Stimulated activated CD8-positive, alpha-beta memory T cell treated with anti-CD3 and anti-CD28 coated beads, Interleukin-7, amount 100 ng/mL, for 1 hour (primary cell): ENCODE data around the gene PXDC1.

ENCODE experiments used
- DNase-seq, 2 donors: peaks; one replicate each; pipeline ENCODE4 v3.0.0-alpha.2; 2020; ENCODE audit warnings: low read depth in 2 of 2

Gene PXDC1, protein sequence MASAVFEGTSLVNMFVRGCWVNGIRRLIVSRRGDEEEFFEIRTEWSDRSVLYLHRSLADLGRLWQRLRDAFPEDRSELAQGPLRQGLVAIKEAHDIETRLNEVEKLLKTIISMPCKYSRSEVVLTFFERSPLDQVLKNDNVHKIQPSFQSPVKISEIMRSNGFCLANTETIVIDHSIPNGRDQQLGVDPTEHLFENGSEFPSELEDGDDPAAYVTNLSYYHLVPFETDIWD

DNA sequence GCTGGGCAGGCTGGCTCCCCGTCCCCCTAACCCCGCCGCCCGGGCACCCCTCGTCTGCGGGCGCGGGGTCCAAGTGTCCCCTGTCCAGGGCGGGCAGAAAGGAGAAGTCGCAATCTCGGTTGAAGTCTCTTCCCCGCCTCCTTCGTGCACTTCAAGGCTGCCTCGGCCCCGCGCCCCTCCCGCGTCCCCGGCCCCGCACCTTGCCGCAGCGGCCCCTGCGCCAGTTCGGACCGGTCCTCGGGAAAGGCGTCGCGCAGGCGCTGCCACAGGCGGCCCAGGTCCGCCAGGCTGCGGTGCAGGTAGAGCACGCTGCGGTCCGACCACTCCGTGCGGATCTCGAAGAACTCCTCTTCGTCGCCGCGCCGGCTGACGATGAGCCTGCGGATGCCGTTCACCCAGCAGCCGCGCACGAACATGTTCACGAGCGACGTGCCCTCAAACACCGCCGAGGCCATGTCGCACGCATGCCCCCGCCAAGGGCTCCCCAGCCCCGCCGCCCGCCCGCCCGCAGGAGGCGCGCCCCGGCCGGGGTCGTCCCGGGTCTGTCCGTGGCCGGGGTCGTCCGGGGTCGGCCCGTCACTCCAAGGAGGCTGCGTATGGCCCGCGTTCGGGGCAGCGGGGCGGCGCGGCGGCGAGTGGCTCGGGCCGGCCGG is at the start of gene PXDC1:
Gene PXDC1, minus strand, starts transcription at position 637 of the 653 bp plus-strand sequence. Its CDS starts 182 bp downstream, at position 455.
- DNase-seq = no peak

GRCh38 chr6:3800850-3801591 is 49.5 kb upstream of the PXDC1 start:
- DNase-seq = no peak

DNA sequence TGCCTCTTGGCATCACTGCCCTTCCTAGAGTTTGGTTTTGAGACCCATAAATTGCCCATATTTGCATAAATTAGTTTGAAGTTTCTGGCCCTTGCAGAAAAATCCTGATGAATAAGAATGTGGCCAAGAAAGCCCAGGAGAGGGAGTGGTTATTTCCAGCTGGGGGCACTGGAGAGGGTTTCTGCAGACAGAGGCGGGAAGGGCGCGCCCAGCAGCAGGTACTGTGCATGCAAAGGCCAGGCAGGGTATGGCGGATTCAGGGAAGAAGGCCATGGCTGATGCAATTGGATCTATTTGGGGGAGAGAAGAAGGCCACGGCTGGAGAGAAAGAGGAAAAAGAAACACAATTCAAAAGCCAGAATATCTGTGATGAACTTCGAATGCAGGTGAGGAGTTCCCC is 48.2 kb upstream of the PXDC1 start:
- DNase-seq = no peak

GRCh38 chr6:3798055-3798919 is 46.8 kb upstream of the PXDC1 start:
- no peak for DNase-seq

GRCh38 chr6:3797231-3798054 is 45.9 kb upstream of the PXDC1 start:
- DNase-seq = no peak

GRCh38 chr6:3796719-3797041 is 45.2 kb upstream of the PXDC1 start:
- no peak for DNase-seq

- DNase-seq = no peak
Observed at GRCh38 chr6:3795836-3796718, 44.6 kb upstream of the PXDC1 start.

- DNase-seq = no peak
Observed at GRCh38 chr6:3794092-3794491, 42.6 kb upstream of the PXDC1 start.

DNA sequence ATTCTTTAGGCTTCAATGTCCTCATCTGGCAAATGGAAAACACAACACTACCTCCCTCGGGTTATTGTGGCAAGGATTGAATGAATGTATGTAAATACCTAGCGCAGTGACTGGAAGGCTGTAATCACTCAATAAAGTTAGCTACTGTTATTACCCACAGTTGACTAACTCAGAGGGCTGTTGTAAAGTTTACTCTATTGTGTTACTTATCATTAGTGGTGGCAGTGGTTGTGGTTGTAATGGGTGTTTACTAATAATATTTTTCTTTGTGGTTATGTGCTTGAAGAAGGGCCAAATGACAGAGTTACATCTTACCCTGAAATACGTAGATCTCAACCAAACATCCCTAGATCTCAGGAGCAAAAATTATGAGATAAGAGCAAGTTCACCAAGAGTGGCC is 42.0 kb upstream of the PXDC1 start:
- DNase-seq = no peak

DNA sequence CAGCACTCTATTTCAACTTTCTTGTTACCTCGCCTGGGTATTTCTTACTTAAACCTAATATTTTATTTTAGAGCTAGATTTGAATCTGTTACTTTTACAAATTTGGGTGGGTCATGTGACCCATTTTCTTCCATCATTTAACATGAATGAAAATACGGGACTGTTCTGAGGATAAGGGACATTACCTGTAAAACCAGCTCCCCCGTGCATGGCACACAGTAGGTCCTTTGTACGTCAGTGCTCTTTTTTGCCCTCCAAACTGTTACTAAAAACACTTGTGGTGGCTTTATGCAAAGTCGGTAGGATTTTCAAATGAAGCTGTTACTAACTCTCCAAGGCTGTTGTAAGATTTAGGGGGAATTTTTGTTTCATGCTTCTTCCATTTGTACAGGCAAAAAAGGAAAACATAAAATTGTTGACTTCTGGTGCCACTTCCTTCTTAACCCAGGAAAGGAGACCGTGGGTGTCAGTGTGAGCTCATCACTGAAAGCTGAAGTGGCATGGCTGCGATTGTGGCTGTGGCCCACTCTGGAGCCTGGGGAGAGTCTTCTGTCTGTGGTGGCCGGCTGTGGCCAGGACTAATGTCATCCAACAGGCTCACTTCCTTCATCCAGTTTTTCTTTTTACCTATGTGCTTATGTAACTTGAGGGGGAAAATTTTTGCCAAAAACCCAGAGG is 40.2 kb upstream of the PXDC1 start:
- no peak for DNase-seq

- no peak for DNase-seq
Observed at GRCh38 chr6:3789896-3790558, 38.5 kb upstream of the PXDC1 start.

DNA sequence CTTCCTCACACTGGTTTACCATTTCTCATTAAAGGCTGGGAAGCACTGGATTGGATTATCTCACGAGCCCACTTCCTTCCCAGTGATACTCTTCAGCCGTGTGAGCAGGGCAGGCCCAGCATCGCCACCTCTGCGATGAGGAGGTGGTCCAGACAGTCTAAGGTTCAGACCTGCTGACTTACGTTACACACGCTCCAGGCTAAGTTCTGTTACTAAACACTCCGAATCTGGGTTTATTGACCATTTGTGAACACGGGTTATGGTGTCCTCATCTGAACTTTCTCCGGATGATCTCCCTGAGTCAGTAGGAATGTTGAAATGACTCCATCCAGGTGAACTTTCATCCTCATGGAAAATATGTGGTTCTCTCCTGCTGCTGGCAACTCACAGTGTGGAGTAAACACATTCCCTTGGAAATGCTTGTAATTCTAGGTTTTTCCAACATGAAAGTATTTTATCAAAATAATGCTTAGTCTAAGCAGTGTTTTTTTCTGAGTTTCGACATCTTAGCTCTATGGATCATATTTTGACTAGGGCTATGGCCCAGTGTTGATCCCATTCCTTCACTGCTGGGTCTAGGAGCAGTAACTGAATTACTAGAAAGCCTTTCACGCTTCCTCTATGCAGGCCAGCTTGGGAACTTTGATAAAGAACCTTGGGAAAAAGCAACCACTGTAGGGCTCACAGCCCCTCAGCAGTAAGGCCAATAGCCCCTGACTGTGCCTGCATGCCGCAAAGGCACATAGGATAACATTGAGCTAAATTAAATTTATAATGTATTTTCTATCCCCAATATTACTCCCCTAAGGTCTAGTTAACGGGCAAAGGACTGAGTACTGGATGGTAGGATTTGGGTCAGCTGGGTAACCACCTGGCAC is 37.7 kb upstream of the PXDC1 start:
- no peak for DNase-seq

DNA sequence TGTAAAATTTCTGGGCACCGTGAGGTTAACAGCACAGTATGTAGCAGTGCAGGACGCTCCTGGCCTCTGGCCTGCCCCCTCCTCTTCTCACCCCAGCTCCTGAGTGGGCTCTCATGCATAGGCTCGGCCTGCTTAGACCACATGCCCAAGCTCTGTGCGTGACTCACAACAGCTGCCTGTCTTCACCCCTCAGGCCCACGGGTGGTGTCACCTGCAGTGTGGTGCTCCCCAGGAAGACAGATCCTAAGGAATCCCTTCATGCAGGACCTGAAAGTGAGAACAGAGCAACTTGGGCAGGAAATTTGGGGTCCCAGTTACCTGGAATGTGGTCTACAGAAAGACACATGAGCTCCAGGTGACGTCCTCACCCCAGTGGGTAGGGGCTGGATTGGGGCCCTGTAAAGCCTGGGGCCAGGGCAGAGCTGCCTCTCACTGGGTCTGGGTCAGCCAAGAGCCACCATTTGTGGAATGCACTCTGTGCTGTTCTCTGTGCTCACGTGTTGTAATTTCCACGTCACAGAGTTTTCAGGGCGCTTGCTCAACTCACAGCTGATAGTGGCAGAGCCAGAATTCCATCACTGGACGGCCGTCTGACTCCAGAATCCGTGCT is 37.0 kb upstream of the PXDC1 start:
- DNase-seq = no peak

DNA sequence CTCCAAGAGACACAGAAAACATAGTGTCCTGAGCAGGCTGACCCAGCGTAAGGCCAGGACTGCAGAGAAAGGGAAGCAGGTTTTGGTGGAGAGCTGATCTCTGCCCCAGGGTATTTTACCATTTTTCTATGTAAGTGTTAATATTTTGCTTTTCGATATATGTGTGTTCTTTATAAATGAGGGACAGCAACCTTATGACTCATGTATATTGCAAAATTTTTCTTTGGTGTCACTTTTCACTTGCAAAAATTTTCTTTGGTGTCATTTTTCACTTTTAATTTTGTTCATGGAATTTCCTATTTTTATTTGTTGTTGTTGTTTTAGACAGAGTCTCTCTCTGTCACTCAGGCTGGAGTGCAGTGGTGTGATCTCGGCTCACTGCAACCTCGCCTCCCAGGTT is 34.6 kb upstream of the PXDC1 start:
- DNase-seq = no peak

DNA sequence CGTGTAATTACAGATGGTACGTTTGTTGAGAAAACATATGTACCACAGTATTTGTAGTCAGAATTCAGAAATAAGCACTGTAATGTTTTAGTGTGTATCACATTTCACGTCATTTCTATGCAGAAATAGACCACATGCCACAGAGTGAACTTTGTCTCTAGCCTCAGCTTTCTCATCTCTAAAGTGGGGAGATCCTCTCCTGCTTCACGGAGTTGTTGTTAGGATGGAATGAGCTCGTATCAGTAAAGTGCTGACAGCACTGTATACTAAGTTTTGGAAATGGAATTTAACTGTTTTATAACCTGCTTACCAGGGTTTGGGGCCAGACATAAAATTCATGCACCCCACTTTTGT is 34.2 kb upstream of the PXDC1 start:
- no peak for DNase-seq

DNA sequence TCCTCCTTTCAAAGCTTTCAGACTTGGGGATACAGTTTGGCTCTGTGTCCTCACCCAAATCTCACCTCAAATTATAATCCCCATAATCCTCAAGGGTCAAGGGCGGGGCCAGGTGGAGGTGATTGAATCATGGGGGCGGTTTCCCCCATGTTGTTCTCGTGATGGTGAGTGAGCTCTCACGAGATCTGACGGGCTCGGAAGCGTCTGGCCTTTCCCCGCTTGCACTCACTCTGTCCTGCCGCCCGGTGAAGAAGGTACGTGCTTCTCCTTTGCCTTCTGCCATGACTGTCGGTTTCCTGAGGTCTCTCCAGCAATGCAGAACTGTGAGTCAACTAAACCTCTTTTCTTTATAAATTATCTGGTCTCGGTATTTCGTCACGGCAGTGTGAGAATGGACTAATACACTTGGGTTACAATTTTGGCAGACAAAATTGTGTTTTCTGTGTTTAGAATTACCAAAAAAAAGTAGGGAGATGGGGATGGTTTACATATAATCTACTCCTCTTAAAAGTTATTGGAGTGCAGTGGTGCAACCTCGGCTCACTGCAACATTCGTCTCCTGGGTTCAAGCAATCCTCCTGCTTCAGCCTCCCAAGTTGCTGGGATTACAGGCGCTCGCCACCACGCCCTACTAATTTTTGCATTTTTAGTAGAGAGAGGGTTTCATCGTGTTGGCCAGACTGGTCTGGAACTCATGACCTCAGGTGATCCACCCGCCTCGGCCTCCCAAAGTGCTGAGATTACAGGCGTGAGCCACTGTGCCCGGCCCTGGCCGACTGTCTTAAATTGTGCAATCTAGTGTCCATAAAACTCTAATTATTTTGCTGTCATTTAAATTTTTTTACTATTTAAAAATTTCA is 33.6 kb upstream of the PXDC1 start:
- DNase-seq = no peak

DNA sequence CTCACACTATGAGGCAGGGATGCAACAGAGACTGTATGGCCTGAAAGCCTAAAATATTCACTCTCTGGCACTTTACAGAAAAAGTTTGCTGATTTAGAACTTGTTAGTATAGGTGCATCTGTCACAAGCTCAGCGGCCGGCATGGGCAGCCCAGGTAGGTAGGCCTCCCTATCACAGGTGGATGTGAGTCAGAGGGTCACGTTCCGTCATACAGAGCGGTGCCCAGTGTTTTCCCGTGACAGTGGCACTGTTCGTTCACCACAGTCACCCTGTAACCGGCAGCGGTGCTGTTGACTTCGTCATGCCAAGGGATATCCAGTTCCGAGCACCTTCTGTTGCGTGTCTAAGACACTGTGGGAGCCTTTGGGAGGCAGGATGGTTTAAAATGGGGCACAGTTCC is 32.9 kb upstream of the PXDC1 start:
- DNase-seq = no peak
